IMR-90 (cell line): ENCODE measurements around the gene GRSF1. TPM values are rescaled to one million over a fixed set of nuclear protein-coding genes. Genes with fewer than 3 reads are reported as not detected.
"Not testable (repeated sequence)": the region's sequence is repeated elsewhere in the genome, so short reads cannot be mapped to it uniquely, and the experiment has no call there.

ENCODE experiments used
- ATAC-seq: fragments of 200-7000 bp; cut with Tn5 transposase; 2 replicates; pipeline ENCODE4 v1.9.1; 2020; ENCODE audit warnings: low read depth, mild to moderate bottlenecking, moderate library complexity
- BruUV-seq: library from RNA; stranded (reverse); fragments of 400-500 nt; replicated peaks from 2 replicates; lab custom pipeline; 2021; lab: Mats Ljungman, UMichigan
- CTCF ChIA-PET: fragments of 300-600 bp; formaldehyde crosslinking; extraction: SDS; loops from one replicate; lab custom pipeline; 2021; ENCODE audit warnings: antibody characterized with exemption; lab: Yijun Ruan, JAX
- POLR2A ChIA-PET: fragments of 300-600 bp; sonication (Branson Sonifier 250); formaldehyde crosslinking; loops from one replicate; lab custom pipeline; 2022; ENCODE audit warnings: antibody characterized with exemption; ENCODE audit not compliant: unreplicated experiment; lab: Charles Lee
- DNase-seq: peaks from one replicate; pipeline ENCODE4 v3.0.0; 2013
- H2AFZ ChIP-seq: replicated peaks from 2 replicates; pipeline ENCODE3; 2013; ENCODE audit warnings: low read length, mild to moderate bottlenecking; ENCODE audit not compliant: poor library complexity
- H2AK5ac ChIP-seq: 2 replicates; pipeline ENCODE4 v1.6.1; 2013; ENCODE audit warnings: low read depth, low read length, inconsistent platforms
- H2AK9ac ChIP-seq: replicated peaks from 2 replicates; pipeline ENCODE3; 2013; ENCODE audit warnings: mild to moderate bottlenecking, low read depth, low read length, moderate library complexity; ENCODE audit not compliant: poor library complexity
- H2BK120ac ChIP-seq: 2 replicates; pipeline ENCODE4 v1.6.1; 2013; ENCODE audit warnings: low read depth, low read length, inconsistent platforms
- H2BK15ac ChIP-seq: 3 replicates; pipeline ENCODE4 v1.6.1; 2013; ENCODE audit warnings: low read depth, low read length, inconsistent platforms
- H2BK20ac ChIP-seq: 2 replicates; pipeline ENCODE4 v1.6.1; 2013; ENCODE audit warnings: low read depth, mild to moderate bottlenecking, inconsistent platforms, low read length, moderate library complexity
- H2BK5ac ChIP-seq: 2 replicates; pipeline ENCODE4 v1.6.1; 2013; ENCODE audit warnings: mild to moderate bottlenecking, low read depth, low read length, inconsistent platforms; ENCODE audit not compliant: poor library complexity, severe bottlenecking
- H3K14ac ChIP-seq: replicated peaks from 2 replicates; pipeline ENCODE4 v1.6.1; 2013; ENCODE audit warnings: low read depth, low read length, inconsistent platforms
- H3K18ac ChIP-seq: 2 replicates; pipeline ENCODE4 v1.6.1; 2013; ENCODE audit warnings: low read depth, low read length, control low read depth
- H3K23ac ChIP-seq: 2 replicates; pipeline ENCODE4 v1.6.1; 2013; ENCODE audit warnings: low read depth, low read length, inconsistent platforms
- H3K27ac ChIP-seq: 2 replicates; pipeline ENCODE4 v1.5.1; 2013; ENCODE audit warnings: mild to moderate bottlenecking, control low read depth, low read length; ENCODE audit not compliant: insufficient read depth
- H3K27me3 ChIP-seq: 2 replicates; pipeline ENCODE4 v1.6.1; 2013; ENCODE audit warnings: low read length; ENCODE audit not compliant: control insufficient read depth, insufficient read depth
- H3K36me3 ChIP-seq: 2 replicates; pipeline ENCODE4 v1.6.1; 2013; ENCODE audit warnings: low read length, mixed read lengths; ENCODE audit not compliant: control insufficient read depth, insufficient read depth
- H3K4ac ChIP-seq: 2 replicates; pipeline ENCODE4 v1.6.1; 2013; ENCODE audit warnings: low read depth, low read length, inconsistent platforms
- H3K4me1 ChIP-seq: 2 replicates; pipeline ENCODE4 v1.6.1; 2013; ENCODE audit warnings: low read length, mixed read lengths; ENCODE audit not compliant: control insufficient read depth, insufficient read depth
- H3K4me2 ChIP-seq: 2 replicates; pipeline ENCODE4 v1.6.1; 2013; ENCODE audit warnings: low read depth, mild to moderate bottlenecking, control low read depth, low read length, moderate library complexity
- H3K4me3 ChIP-seq: 2 replicates; pipeline ENCODE4 v1.5.1; 2013; ENCODE audit warnings: low read depth, mild to moderate bottlenecking, control low read depth, low read length, moderate library complexity; ENCODE audit not compliant: insufficient read depth
- H3K56ac ChIP-seq: 2 replicates; pipeline ENCODE4 v1.6.1; 2013; ENCODE audit warnings: low read length, inconsistent platforms; ENCODE audit not compliant: insufficient read depth; ENCODE audit errors: extremely low read depth
- H3K79me1 ChIP-seq, 2 experiments: 2 replicates each; pipeline ENCODE4 v1.6.1; 2013; ENCODE audit warnings: low read length in 2 of 2, inconsistent platforms in 1 of 2, low read depth in 1 of 2
- H3K9ac ChIP-seq: 2 replicates; pipeline ENCODE4 v1.6.1; 2013; ENCODE audit warnings: low read depth, low read length, control low read depth
- H3K9me1 ChIP-seq: 2 replicates; pipeline ENCODE4 v1.6.1; 2013; ENCODE audit warnings: low read length, inconsistent platforms; ENCODE audit not compliant: insufficient read depth
- H3K9me3 ChIP-seq: 2 replicates; pipeline ENCODE4 v1.6.1; 2013; ENCODE audit warnings: low read length; ENCODE audit not compliant: control insufficient read depth, insufficient read depth
- H4K20me1 ChIP-seq: 2 replicates; pipeline ENCODE4 v1.6.1; 2013; ENCODE audit warnings: low read length, inconsistent platforms; ENCODE audit not compliant: insufficient read depth
- H4K5ac ChIP-seq: 2 replicates; pipeline ENCODE4 v1.6.1; 2013; ENCODE audit warnings: mild to moderate bottlenecking, low read depth, low read length, control low read depth
- H4K8ac ChIP-seq, 2 experiments: 2 replicates each; pipeline ENCODE4 v1.6.1; 2013; ENCODE audit warnings: low read depth in 2 of 2, low read length in 2 of 2, control low read depth in 1 of 2, inconsistent platforms in 1 of 2
- H4K91ac ChIP-seq: 2 replicates; pipeline ENCODE4 v1.6.1; 2013; ENCODE audit warnings: low read depth, low read length, inconsistent platforms; ENCODE audit not compliant: insufficient read depth
- WGBS, 2 experiments: methylation state at CpG; one replicate each; pipeline versions ENCODE4 v1.1.5 to v1.1.7; 2013; ENCODE audit warnings: missing lambda C conversion rate in 2 of 2; ENCODE audit not compliant: insufficient read length in 1 of 2; ENCODE audit errors: extremely low coverage in 2 of 2; 5-methylcytosine and 5-hydroxymethylcytosine counted together
- dilution Hi-C: fragments of 300-500 bp; cut with HindIII; formaldehyde crosslinking; loops from one replicate; pipeline ENCODE4 v1.14.3; 2018; ENCODE audit warnings: low sequenced_read_pairs; ENCODE audit not compliant: unreplicated experiment
- in situ Hi-C: fragments of 300-500 bp; cut with MboI; formaldehyde crosslinking; loops from 3 replicates; pipeline ENCODE4 v1.14.3; 2019; ENCODE audit warnings: low sequenced_read_pairs, inconsistent platforms, mixed read lengths
- intact Hi-C: fragments of 100-400 bp; cut with micrococcal nuclease; formaldehyde crosslinking; loops from 2 replicates; pipeline ENCODE4 v1.10.0; 2022
- polyA plus RNA-seq, 3 experiments: library from polyadenylated mRNA; depleted of rRNA; stranded (reverse); fragments of >200 nt; gene quantifications; 2 replicates each; pipeline ENCODE4 v1.2.3, GENCODE V29; 2012; ENCODE audit warnings: low replicate concordance in 1 of 3
- total RNA-seq: library from RNA; depleted of rRNA; stranded (reverse); fragments of >200 nt; gene quantifications from 2 replicates; pipeline ENCODE4 v1.2.3, GENCODE V29; 2012

The GRSF1 gene
- total and polyA plus RNA-seq, 2 of the 4 experiments (the other 2 are of a cell fraction): 67.7 to 71.5 TPM

DNA sequence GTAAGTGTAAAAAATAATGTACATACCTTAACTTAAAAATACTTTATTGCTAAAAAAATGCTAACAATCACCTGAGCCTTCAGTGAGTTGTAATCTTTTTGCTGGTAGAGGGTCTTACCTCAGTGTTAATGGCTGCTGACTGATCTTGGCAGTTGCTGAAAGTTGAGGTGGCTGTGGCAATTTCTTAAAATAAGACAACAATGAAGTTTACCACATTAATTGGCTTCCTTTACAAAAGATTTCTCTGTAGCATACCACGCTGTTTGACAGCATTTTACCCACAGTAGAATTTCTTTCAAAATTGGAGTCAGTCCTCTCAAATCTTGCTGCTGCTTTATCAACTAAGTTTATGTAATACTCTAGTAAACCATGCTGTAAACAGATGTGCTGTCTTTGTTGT lies 70.3 kb downstream of the GRSF1 start:
- H3K9me3 ChIP-seq, CTCF ChIA-PET, H2AK5ac ChIP-seq, H3K27ac ChIP-seq, ATAC-seq, H4K20me1 ChIP-seq, intact Hi-C loops, POLR2A ChIA-PET, H3K9ac ChIP-seq, H3K23ac ChIP-seq, H3K56ac ChIP-seq, H3K4me2 ChIP-seq, H3K18ac ChIP-seq, dilution Hi-C loops, H3K4me3 ChIP-seq, H3K4ac ChIP-seq, H2BK15ac ChIP-seq, H2BK5ac ChIP-seq, H2BK120ac ChIP-seq, H2BK20ac ChIP-seq, H3K27me3 ChIP-seq, H3K4me1 ChIP-seq, H3K9me1 ChIP-seq, in situ Hi-C loops, H4K5ac ChIP-seq, H4K91ac ChIP-seq, H2AFZ ChIP-seq, H3K14ac ChIP-seq, H4K8ac ChIP-seq, H2AK9ac ChIP-seq, BruUV-seq, DNase-seq, H3K79me1 ChIP-seq: not testable (repeated sequence)
- no CpG with 5 or more reads among the region's 1 CpG for WGBS, 2 experiments
- peaks cover 38% of the 10 kb centered on the region for H3K36me3 ChIP-seq
